ENCODE measurements around the gene CHD9.
A peak's percentile ranks its signal among the peaks of the same experiment; 100 is the strongest.

Gene CHD9

GRCh38 chr16:53129281-53130158 lies 74.7 kb downstream of the CHD9 start:
- no peak for DNase-seq (ENCODE audit: low spot score)
- FAIRE-seq = no peak

- FAIRE-seq (no peak), DNase-seq (ENCODE audit: low spot score) (peak; percentile 84)
Measured at GRCh38 chr16:53130159-53131049, 75.6 kb downstream of the CHD9 start.

- DNase-seq (ENCODE audit: low spot score) (no peak), FAIRE-seq (no peak)
Measured at GRCh38 chr16:53131050-53131362, 76.2 kb downstream of the CHD9 start.

DNA sequence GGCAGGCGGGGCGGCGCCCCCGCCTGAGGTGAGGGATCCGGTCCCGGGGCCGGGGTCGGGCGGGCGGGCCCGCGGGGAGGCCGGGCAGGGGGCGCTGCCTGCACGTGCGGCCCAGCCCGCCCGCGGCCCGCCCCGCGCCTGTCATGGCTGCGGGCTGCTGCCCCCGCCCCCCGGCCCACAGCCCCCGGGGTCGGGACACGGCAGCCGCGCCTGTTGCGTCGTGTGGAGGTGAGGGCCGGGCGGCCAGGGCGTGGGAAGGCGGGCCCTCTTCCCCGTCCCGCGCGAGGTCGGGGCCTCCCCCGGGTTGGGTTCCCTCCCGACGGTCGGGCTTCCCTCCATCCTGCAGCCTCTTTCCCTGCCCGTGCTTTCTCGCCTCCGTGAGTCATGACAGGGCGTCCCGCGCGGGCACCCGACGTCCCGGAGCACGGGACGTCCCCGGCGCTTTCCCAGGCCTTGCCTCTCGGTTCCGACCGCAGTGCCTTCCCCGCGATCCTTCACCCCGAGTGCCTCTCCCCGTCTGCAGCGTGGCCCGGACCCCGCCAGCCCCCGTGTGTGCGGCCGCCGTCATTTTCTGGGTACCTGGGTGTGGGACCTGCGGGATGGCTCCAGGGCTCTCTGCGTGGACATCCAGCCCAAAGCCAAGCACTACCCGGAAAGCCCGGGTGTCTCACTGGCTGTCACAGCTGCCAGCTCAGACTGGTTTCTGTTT lies 76.7 kb downstream of the CHD9 start:
- FAIRE-seq = no peak
- peak; percentile 32 for DNase-seq (ENCODE audit: low spot score)

DNA sequence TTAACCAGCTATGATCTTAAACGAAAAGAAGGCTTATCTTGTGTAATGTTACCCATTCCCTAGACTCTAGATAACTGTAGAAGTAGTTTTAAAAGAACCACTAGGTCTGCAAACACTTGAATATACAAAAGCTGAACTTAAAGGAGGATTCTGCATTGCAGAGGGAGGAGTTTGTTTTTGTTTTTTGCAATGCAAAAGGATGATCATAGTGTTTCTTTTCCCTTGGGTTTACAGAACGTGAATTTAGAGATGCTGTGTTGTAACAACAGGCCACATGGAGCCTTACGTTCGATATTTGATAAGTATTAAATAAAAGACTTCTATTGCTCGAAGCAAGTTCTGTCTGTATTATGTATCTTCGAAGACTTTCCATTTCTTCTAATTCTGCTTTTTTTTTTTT lies 77.6 kb downstream of the CHD9 start:
- FAIRE-seq = no peak
- no peak for DNase-seq (ENCODE audit: low spot score)

GRCh38 chr16:53135329-53135728 lies 80.5 kb downstream of the CHD9 start:
- DNase-seq (ENCODE audit: low spot score) (no peak), FAIRE-seq (no peak)

DNA sequence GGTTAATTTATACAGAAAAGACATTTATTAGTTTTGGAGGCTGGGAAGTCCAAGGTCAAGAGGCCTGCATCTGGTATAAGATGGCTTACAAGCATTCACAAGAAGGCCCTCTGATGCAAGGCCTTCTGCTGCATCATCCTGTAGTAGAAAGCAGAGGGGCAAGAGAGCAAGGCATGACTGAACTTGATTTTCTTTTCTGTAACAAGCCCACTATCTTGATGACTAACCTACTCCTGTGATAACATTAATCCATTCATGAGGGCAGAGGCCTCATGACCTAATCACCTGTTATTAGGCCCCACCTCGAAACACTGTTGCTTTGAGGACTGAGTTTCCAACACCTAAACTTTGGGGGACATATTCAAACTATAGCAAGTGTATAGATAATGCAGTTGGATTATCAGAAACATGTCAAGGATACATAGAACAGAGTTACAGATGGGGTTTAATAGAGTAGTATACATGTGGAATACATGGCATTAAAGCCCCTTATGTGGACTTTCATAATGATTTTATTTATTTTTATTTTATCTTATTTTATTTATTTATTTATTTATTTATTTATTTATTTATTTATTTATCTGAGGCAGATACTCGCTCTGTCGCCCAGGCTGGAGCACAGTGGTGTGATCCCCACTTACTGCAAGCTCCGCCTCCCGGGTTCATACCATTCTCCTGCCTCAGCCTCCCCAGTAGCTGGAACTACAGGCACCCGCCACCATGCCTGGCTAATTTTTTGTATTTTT lies 88.2 kb downstream of the CHD9 start:
- DNase-seq (ENCODE audit: low spot score) (no peak), FAIRE-seq (no peak)

DNA sequence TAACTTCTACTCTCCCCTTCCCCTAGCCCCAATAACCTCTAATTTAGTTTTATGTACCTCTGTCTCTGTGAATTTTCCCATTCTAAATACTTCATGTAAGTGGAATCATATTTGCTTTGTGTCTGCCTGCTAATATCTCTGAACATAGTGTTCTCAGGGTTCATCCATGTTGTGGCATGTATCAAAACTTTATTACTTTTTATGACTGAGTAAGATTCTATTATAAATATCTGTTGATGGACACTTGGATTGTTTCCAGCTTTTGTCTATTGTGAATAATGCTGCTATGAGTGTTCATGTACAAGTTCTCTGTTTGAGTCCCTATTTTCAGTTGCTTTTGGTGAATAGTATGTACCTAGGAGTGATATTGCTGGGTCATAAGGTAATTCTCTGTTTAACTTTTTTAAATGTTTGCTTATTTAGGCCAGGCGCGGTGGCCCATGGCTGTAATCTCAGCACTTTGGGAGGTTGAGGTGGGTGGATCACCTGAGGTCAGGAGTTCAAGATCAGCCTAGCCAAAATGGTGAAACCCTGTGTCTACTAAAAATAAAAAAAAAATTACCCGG lies 92.8 kb downstream of the CHD9 start:
- FAIRE-seq = no peak
- DNase-seq (ENCODE audit: low spot score) = no peak

DNA sequence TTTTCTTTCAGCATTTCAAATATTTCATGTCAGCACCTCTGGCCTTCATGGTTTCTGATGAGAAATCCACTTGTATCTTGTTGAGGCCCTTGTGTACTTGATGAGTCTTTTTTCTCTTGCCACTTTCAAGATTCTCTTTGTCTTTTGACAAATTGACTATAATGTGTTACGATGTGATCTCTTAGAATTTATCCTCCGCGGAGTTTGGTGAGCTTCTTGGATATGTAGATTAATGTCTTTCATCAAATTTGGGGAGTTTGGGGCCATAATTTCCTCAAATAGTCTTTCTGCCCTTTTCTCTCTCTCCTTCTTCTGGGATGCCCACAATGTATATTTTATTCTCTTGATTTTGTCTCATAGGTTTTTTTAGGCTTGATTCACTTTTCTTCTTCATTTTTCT lies 96.0 kb downstream of the CHD9 start:
- no peak for DNase-seq (ENCODE audit: low spot score)
- no peak for FAIRE-seq

DNA sequence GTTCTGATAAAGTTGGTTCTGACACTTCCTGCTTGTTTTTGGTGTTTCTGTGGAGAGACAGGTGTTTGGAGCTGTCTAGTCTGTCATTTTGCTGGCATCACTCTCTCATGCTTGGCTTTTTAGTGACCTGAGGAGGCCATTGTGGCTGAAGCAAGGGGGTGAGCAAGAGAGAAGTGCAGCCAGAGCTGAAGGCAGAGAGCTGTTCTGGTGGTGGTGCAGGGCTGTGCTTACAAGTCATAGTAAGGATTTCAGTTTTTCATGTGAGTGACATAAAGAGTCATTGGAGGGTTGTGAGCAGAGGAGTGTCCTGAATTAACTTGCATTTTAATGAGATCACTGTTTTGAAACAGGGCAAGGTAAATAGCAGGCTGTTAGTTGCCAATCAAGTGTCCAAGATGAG lies 97.5 kb downstream of the CHD9 start:
- DNase-seq (ENCODE audit: low spot score) (no peak), FAIRE-seq (no peak)

DNA sequence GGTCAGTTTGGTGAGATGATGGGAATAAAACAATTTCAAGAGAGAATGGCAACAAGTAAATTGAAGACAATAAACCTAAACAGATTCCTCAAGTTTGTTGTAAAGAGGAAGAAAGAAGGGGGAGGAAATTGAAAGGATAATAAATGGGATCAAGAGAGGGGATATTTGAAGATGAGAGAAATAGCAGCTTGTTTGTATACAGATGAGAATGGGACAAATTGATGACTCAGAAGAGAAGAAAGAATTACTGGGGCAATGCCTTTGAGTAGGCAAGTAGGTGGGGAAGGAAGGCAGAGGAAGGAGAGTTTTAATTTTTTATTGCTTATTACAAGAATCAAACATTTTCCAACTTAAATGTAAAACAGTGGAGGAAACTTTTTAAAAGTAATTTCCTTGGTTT lies 98.3 kb downstream of the CHD9 start:
- FAIRE-seq = no peak

DNA sequence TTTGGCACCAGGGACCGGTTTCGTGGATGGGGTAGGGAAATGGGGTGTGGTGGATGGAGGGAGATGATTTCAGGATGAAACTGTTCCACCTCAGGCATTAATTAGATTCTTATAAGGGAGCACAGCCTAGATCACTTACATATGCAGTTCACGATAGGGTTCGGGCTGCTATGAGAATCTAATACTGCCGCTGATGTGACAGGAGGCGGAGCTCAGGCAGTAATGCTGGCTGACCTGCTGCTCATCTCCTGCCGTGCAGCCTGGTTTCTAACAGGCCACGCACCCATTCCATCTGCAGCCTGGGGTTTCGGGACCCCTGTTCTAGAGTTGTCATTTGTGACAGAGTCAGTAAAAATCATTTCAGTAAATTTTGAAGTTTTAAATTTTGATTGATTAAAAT lies 99.7 kb downstream of the CHD9 start:
- no peak for DNase-seq (ENCODE audit: low spot score)
- FAIRE-seq = no peak

More for the DNA sequence above, 98.3 kb downstream of the CHD9 start:
- no peak for DNase-seq (ENCODE audit: low spot score)

DNA sequence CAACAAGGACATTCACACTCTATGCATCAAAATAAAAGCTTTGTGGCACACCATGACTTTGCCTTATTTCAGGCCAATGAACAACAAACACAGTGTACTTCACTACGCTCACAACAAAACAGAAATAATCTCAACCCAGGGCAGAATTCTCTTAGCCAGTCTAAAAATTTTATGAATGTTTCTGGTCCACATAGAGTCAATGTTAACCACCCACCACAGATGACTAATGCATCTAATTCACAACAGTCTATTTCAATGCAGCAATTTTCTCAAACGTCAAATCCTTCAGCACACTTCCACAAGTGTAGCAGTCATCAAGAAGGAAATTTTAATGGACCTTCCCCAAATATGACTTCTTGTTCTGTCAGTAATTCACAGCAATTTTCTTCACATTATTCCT lies 101.7 kb downstream of the CHD9 start:
- FAIRE-seq (no peak), DNase-seq (ENCODE audit: low spot score) (no peak)

DNA sequence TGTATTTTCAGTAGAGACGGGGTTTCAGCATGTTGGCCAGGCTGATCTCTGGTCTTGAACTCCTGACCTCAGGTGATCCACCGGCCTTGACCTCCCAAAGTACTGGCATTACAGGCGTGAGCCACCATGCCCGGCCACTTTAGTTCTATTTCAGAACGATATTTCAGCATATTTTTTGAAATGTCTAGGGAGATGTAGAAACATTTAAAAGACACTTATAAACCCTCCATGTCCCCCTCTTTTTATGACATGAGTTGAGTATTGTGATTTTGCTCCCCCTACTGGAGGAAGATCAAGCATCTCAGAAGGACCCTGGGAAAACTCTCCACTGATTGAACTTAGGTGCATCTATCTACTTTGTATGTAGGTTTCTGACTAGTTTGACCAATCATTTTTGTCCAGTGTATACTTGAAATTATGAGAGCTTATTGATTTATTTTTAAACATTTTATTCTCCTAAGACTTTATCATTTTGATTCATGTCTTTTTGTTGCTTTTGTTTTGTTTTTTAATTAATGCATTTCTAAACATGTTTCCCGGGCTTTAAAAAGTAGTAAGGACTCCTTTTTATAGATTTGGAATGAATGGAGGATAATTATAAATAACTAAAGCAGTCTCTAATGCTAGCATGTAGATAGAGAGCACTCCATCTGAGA lies 105.1 kb downstream of the CHD9 start:
- DNase-seq (ENCODE audit: low spot score) (peak; percentile 16), FAIRE-seq (peak; percentile 38)

- FAIRE-seq = no peak
Measured at GRCh38 chr16:53166099-53166498, 111.3 kb downstream of the CHD9 start.

GRCh38 chr16:53168744-53169143 lies 114.0 kb downstream of the CHD9 start:
- FAIRE-seq (no peak), DNase-seq (ENCODE audit: low spot score) (no peak)

More at GRCh38 chr16:53166099-53166498, 111.3 kb downstream of the CHD9 start:
- DNase-seq (ENCODE audit: low spot score) = no peak

DNA sequence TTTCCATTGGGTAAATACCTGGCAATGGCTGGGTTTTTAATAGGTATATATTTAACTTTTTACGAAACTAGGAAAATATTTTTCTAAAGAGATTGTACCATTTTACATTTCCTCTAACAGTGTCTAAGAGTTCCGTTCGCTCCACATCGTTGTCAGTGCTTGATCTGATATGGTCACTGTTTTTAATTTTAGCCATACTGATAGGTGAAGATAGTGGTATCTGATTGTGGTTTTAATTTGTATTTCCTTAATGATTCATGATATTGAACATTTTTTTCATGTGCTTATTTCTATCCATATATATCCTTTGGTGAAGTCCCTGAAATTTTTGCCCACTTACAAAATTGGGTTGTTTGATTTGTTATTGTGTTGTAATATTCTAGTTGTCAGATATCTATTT lies 117.7 kb downstream of the CHD9 start:
- DNase-seq (ENCODE audit: low spot score) = no peak
- no peak for FAIRE-seq

GRCh38 chr16:53175118-53175517 lies 120.3 kb downstream of the CHD9 start:
- FAIRE-seq (no peak), DNase-seq (ENCODE audit: low spot score) (no peak)

- no peak for FAIRE-seq
- no peak for DNase-seq (ENCODE audit: low spot score)
Measured at GRCh38 chr16:53176434-53176833, 121.6 kb downstream of the CHD9 start.

- no peak for DNase-seq (ENCODE audit: low spot score)
- FAIRE-seq = no peak
Measured at GRCh38 chr16:53183442-53183841, 128.7 kb downstream of the CHD9 start.

All from RCC 7860 (cell line).